GM12891 (cell line): ENCODE measurements around the gene CCDC134.

ENCODE experiments used
- PAX5 ChIP-seq: IDR thresholded peaks from 2 replicates; pipeline ENCODE4 v1.6.1; 2011; ENCODE audit warnings: low read length, moderate library complexity, mild to moderate bottlenecking; ENCODE audit not compliant: insufficient read depth, severe bottlenecking
- POLR2A ChIP-seq: IDR thresholded peaks from 2 replicates; pipeline ENCODE4 v1.6.1; 2011; ENCODE audit warnings: low read depth, low read length, control low read depth
- POLR2AphosphoS5 ChIP-seq: IDR thresholded peaks from 2 replicates; pipeline ENCODE4 v1.6.1; 2011; ENCODE audit warnings: low read depth, low read length, control low read depth
- TAF1 ChIP-seq: IDR thresholded peaks from 2 replicates; pipeline ENCODE4 v1.6.1; 2011; ENCODE audit warnings: low read depth, low read length, control low read depth

DNA sequence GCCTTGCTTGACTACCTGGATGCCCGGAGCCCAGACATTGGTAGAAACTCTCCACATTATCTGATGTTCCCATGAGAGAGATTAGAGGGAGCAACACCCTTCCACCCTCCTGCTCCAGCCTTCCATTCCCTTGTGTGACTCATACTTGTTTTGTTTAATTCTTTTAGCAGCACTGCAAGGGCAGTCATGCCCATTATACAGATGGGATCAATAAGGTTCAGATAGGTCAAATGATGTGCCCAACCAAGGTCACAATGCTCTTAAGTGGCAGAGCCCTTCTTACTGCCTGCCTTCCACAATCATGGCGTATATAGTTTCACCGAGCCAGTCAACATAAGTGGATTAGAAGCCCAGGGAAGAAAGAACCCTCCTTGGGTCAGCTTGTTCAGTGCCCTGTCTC lies 6.6 kb upstream of the CCDC134 start:
- TF ChIP-seq POLR2AphosphoS5 (no peak), POLR2A (no peak), TAF1 (no peak), PAX5 (no peak)
